ENCODE results near the gene SRSF10.
"Not testable (repeated sequence)": the region's sequence is repeated elsewhere in the genome, so short reads cannot be mapped to it uniquely, and the experiment has no call there.

The SRSF10 gene

GRCh38 chr1:24010650-24011049 lies 30.5 kb upstream of the SRSF10 start:
- no peaks in the 10 kb centered on the region for H3K9me3 ChIP-seq (ENCODE audit: insufficient read depth, low read length)
- H3K27ac ChIP-seq (ENCODE audit: low read depth, low read length), result no peak overlapping the region
- H4K20me1 ChIP-seq (ENCODE audit: low read depth, low read length), result no peaks in the 10 kb centered on the region
- TF ChIP-seq CTCF (IDR thresholded peaks at IDR 0.05; ENCODE audit: insufficient read depth, low read length, poor library complexity, severe bottlenecking) (no peak), EZH2phosphoT487 (conservative IDR thresholded peaks at IDR 0.05; ENCODE audit: low read length) (no peak)
- H3K4me3 ChIP-seq (ENCODE audit: insufficient read depth, low read length, poor library complexity, severe bottlenecking), result no peak overlapping the region
- H3K9ac ChIP-seq (ENCODE audit: low read length), result no peak overlapping the region
- H2AFZ ChIP-seq (ENCODE audit: low read depth, low read length, severe bottlenecking), result no peak overlapping the region
- H3K9me2 ChIP-seq (replicated peaks; ENCODE audit: insufficient read depth, low read length), result no peaks in the 10 kb centered on the region
- no peaks in the 10 kb centered on the region for H3F3A ChIP-seq (ENCODE audit: insufficient read depth)
- no peaks in the 10 kb centered on the region for H3K27me3 ChIP-seq (ENCODE audit: low read length)
- H3K79me2 ChIP-seq (ENCODE audit: insufficient read depth, low read length), result no peaks in the 10 kb centered on the region
- H3K4me2 ChIP-seq (ENCODE audit: low read depth, low read length, poor library complexity, severe bottlenecking), result no peak overlapping the region
- H3K36me3 ChIP-seq (ENCODE audit: low read length), result no peaks in the 10 kb centered on the region

- Histone ChIP-seq H4K20me1 (ENCODE audit: low read depth, low read length) (no peaks in the 10 kb centered on the region), H3K27ac (ENCODE audit: low read depth, low read length) (no peak overlapping the region), H3K9ac (ENCODE audit: low read length) (no peak overlapping the region), H2AFZ (ENCODE audit: low read depth, low read length, severe bottlenecking) (no peak overlapping the region), H3K4me2 (ENCODE audit: low read depth, low read length, poor library complexity, severe bottlenecking) (no peak overlapping the region), H3K27me3 (ENCODE audit: low read length) (no peaks in the 10 kb centered on the region), H3K9me3 (ENCODE audit: insufficient read depth, low read length) (no peaks in the 10 kb centered on the region), H3K36me3 (ENCODE audit: low read length) (no peaks in the 10 kb centered on the region), H3K9me2 (replicated peaks; ENCODE audit: insufficient read depth, low read length) (no peaks in the 10 kb centered on the region), H3K79me2 (ENCODE audit: insufficient read depth, low read length) (no peaks in the 10 kb centered on the region), H3F3A (ENCODE audit: insufficient read depth) (no peaks in the 10 kb centered on the region), H3K4me3 (ENCODE audit: insufficient read depth, low read length, poor library complexity, severe bottlenecking) (no peak overlapping the region)
- no peak for TF ChIP-seq EZH2phosphoT487 (conservative IDR thresholded peaks at IDR 0.05; ENCODE audit: low read length)
- TF ChIP-seq CTCF (IDR thresholded peaks at IDR 0.05; ENCODE audit: insufficient read depth, low read length, poor library complexity, severe bottlenecking), result no peak
These were observed 29.3 kb upstream of the SRSF10 start for GRCh38 chr1:24009406-24009805.

- not testable (repeated sequence) for H3K27me3 ChIP-seq (ENCODE audit: low read length); H2AFZ ChIP-seq (ENCODE audit: low read depth, low read length, severe bottlenecking); H3K79me2 ChIP-seq (ENCODE audit: insufficient read depth, low read length); H3K9me2 ChIP-seq (replicated peaks; ENCODE audit: insufficient read depth, low read length); H4K20me1 ChIP-seq (ENCODE audit: low read depth, low read length); H3K36me3 ChIP-seq (ENCODE audit: low read length); H3K9me3 ChIP-seq (ENCODE audit: insufficient read depth, low read length); H3K4me3 ChIP-seq (ENCODE audit: insufficient read depth, low read length, poor library complexity, severe bottlenecking); H3K9ac ChIP-seq (ENCODE audit: low read length); H3K27ac ChIP-seq (ENCODE audit: low read depth, low read length); H3F3A ChIP-seq (ENCODE audit: insufficient read depth); H3K4me2 ChIP-seq (ENCODE audit: low read depth, low read length, poor library complexity, severe bottlenecking)
These were observed 28.6 kb upstream of the SRSF10 start for GRCh38 chr1:24008574-24009184.

- Histone ChIP-seq H3K4me2 (ENCODE audit: low read depth, low read length, poor library complexity, severe bottlenecking) (no peak overlapping the region), H3K4me3 (ENCODE audit: insufficient read depth, low read length, poor library complexity, severe bottlenecking) (no peak overlapping the region), H3K79me2 (ENCODE audit: insufficient read depth, low read length) (no peaks in the 10 kb centered on the region), H3F3A (ENCODE audit: insufficient read depth) (no peaks in the 10 kb centered on the region), H3K27ac (ENCODE audit: low read depth, low read length) (no peak overlapping the region), H3K9me2 (replicated peaks; ENCODE audit: insufficient read depth, low read length) (no peaks in the 10 kb centered on the region), H3K9me3 (ENCODE audit: insufficient read depth, low read length) (no peaks in the 10 kb centered on the region), H3K36me3 (ENCODE audit: low read length) (no peaks in the 10 kb centered on the region), H3K9ac (ENCODE audit: low read length) (no peak overlapping the region), H2AFZ (ENCODE audit: low read depth, low read length, severe bottlenecking) (no peak overlapping the region), H4K20me1 (ENCODE audit: low read depth, low read length) (no peaks in the 10 kb centered on the region), H3K27me3 (ENCODE audit: low read length) (no peaks in the 10 kb centered on the region)
- TF ChIP-seq EZH2phosphoT487 (conservative IDR thresholded peaks at IDR 0.05; ENCODE audit: low read length), result no peak
- TF ChIP-seq CTCF (IDR thresholded peaks at IDR 0.05; ENCODE audit: insufficient read depth, low read length, poor library complexity, severe bottlenecking), result no peak
These were observed 27.0 kb upstream of the SRSF10 start for GRCh38 chr1:24007079-24007478.

Measured in SU-DHL-6 (cell line).